ENCODE measurements around the gene VSX1.

GRCh38 chr20:25051386-25052155 lies 30.4 kb downstream of the VSX1 start:
- TF ChIP-seq CTCF (IDR thresholded peaks at IDR 0.05) (no peak), ZFX (IDR thresholded peaks at IDR 0.05; ENCODE audit: borderline replicate concordance) (no peak)

Measured in 22Rv1 (cell line).